H1 (cell line): ENCODE results near the gene SPC25. TPM values are rescaled to one million over a fixed set of nuclear protein-coding genes. Genes with fewer than 3 reads are reported as not detected.

Experiments
- GTF2F1 ChIP-seq: IDR thresholded peaks from 2 replicates; pipeline ENCODE4 v1.6.1; 2012; ENCODE audit warnings: low read depth, low read length, improper control_type of control experiment, borderline replicate concordance
- SUZ12 ChIP-seq: fragments of 200-600 bp; sonication (generic); IDR thresholded peaks from 2 replicates; pipeline ENCODE4 v1.6.1; 2012; ENCODE audit warnings: mild to moderate bottlenecking, inconsistent platforms, low read length, moderate library complexity, mixed read lengths
- polyA plus RNA-seq, 7 experiments: library from polyadenylated mRNA; depleted of rRNA in 3 of 7; stranded (reverse) in 5 of 7; unstranded in 2 of 7; fragments of >200 nt in 5 of 7; fragments of 200-250 nt in 2 of 7; gene quantifications; 1 replicate in 5 of 7; 2 replicates in 1 of 7; 4 replicates in 1 of 7; pipeline versions ENCODE4 v1.2.1 to v1.2.3, GENCODE V29; 2011 to 2013; ENCODE audit warnings: missing spikeins in 2 of 7, mixed read lengths in 2 of 7
- total RNA-seq: library from RNA; stranded (reverse); fragmentation: NEBNext Ultra II Directional; extraction: Animal tissue kit (Norgen Biotek cat#: 25700); gene quantifications from 2 replicates; pipeline ENCODE4 v1.2.1, GENCODE V29; 2021

The SPC25 gene
- total and polyA plus RNA-seq, 2 of the 8 experiments (the other 6 are each of a cell fraction or from before 2014, with no cell fraction given): 21.0 to 34.7 TPM

DNA sequence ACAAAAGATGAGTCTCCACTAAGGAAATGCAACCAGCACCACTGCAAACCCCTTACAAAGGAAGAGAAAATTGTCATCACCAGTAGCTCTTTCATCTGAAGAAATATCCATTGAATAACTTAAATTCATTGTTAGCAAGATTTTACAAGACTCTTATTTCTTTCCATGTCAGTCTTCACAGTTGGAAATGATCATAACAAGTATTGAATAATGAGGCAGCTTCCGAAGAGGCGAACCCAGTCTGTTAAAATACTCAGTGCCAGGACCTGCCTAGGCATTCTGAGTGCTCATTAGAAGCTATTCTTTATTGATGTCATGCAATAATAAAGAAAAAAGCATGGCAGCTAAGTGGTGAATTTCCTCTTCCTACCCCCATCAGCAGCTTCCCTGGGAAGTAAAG, 54.3 kb downstream of the SPC25 start (continued):
- TF ChIP-seq SUZ12 (no peak), GTF2F1 (no peak)
